SJCRH30 (cell line): Measurements from ENCODE around the gene GPC6. TPM values are rescaled to one million over a fixed set of nuclear protein-coding genes. Genes with fewer than 3 reads are reported as not detected.
A peak's percentile ranks its signal among the peaks of the same experiment; 100 is the strongest.

Source experiments
- DNase-seq, 2 experiments: peaks; one replicate each; pipeline ENCODE4 v3.0.0-alpha.2; 2015 to 2020
- H3K27ac ChIP-seq: fragments of 250-450 bp; sonication (Bioruptor Pico); 2 replicates; pipeline ENCODE4 v1.5.1; 2020; ENCODE audit warnings: mild to moderate bottlenecking, moderate library complexity
- H3K27me3 ChIP-seq: fragments of 250-450 bp; sonication (Bioruptor Pico); 2 replicates; pipeline ENCODE4 v1.5.1; 2020; ENCODE audit warnings: mild to moderate bottlenecking, moderate library complexity
- H3K36me3 ChIP-seq: fragments of 250-450 bp; sonication (Bioruptor Pico); 2 replicates; pipeline ENCODE4 v1.5.1; 2020; ENCODE audit warnings: mild to moderate bottlenecking, moderate library complexity
- H3K4me1 ChIP-seq: fragments of 250-450 bp; sonication (Bioruptor Pico); 2 replicates; pipeline ENCODE4 v1.5.1; 2020; ENCODE audit warnings: mild to moderate bottlenecking, moderate library complexity
- H3K4me3 ChIP-seq: fragments of 250-450 bp; sonication (Bioruptor Pico); 2 replicates; pipeline ENCODE4 v1.5.1; 2020; ENCODE audit warnings: mild to moderate bottlenecking, moderate library complexity
- H3K9me3 ChIP-seq: fragments of 250-450 bp; sonication (Bioruptor Pico); replicated peaks from 2 replicates; pipeline ENCODE4 v1.5.1; 2020; ENCODE audit warnings: mild to moderate bottlenecking, moderate library complexity
- total RNA-seq: library from RNA; depleted of rRNA; stranded (reverse); fragments of >200 nt; shearing (Covaris generic); gene quantifications from 2 replicates; pipeline ENCODE4 v1.2.3, GENCODE V29; 2014

GPC6 gene
- total RNA-seq, 1 experiment from 2014 or later, result 21.1 TPM

GRCh38 chr13:93730780-93731179 is 504.2 kb downstream of the GPC6 start:
- Histone ChIP-seq H3K27me3 (no peaks in the 10 kb centered on the region), H3K27ac (no peak overlapping the region), H3K4me1 (0 out of 2 replicates have a peak, but pooled peaks cover 3% of the 10 kb centered on the region), H3K9me3 (no peaks in the 10 kb centered on the region), H3K4me3 (no peak overlapping the region), H3K36me3 (no peaks in the 10 kb centered on the region)
- no peak for DNase-seq

- Histone ChIP-seq H3K4me3 (no peak overlapping the region), H3K9me3 (no peaks in the 10 kb centered on the region), H3K4me1 (no peaks in the 10 kb centered on the region), H3K27ac (no peak overlapping the region), H3K27me3 (no peaks in the 10 kb centered on the region), H3K36me3 (no peaks in the 10 kb centered on the region)
- DNase-seq, result no peak
These were observed 505.6 kb downstream of the GPC6 start for GRCh38 chr13:93732186-93732585.

- DNase-seq, result no peak
- H3K36me3 ChIP-seq, result no peaks in the 10 kb centered on the region
- no peaks in the 10 kb centered on the region for H3K9me3 ChIP-seq
- H3K27ac ChIP-seq, result no peak overlapping the region
- H3K4me3 ChIP-seq, result no peak overlapping the region
- H3K4me1 ChIP-seq, result peaks cover 11% of the 10 kb centered on the region
- no peaks in the 10 kb centered on the region for H3K27me3 ChIP-seq
These were observed 509.5 kb downstream of the GPC6 start for GRCh38 chr13:93736081-93736480.

- peaks cover 11% of the 10 kb centered on the region for H3K4me1 ChIP-seq
- H3K27ac ChIP-seq, result no peak overlapping the region
- H3K36me3 ChIP-seq, result no peaks in the 10 kb centered on the region
- H3K9me3 ChIP-seq, result no peaks in the 10 kb centered on the region; the same call in 1 of the 2 replicates
- no peak overlapping the region for H3K4me3 ChIP-seq
- no peaks in the 10 kb centered on the region for H3K27me3 ChIP-seq
- DNase-seq, result no peak
These were observed 510.3 kb downstream of the GPC6 start for GRCh38 chr13:93736909-93737308.

- Histone ChIP-seq H3K36me3 (no peaks in the 10 kb centered on the region), H3K27ac (no peak overlapping the region; the same call in 1 of the 2 replicates), H3K9me3 (no peaks in the 10 kb centered on the region; the same call in 1 of the 2 replicates), H3K4me3 (no peak overlapping the region), H3K27me3 (no peaks in the 10 kb centered on the region), H3K4me1 (peaks cover 11% of the 10 kb centered on the region)
- no peak for DNase-seq
These were observed 513.7 kb downstream of the GPC6 start for GRCh38 chr13:93740334-93740733.

- H3K4me1 ChIP-seq, result peaks cover 11% of the 10 kb centered on the region
- no peaks in the 10 kb centered on the region; the same call in 1 of the 2 replicates for H3K9me3 ChIP-seq
- H3K27ac ChIP-seq, result no peak overlapping the region
- H3K4me3 ChIP-seq, result no peak overlapping the region
- no peaks in the 10 kb centered on the region for H3K36me3 ChIP-seq
- no peaks in the 10 kb centered on the region for H3K27me3 ChIP-seq
- DNase-seq, result peak in 1 of 2 experiments; percentile 12
These were observed 517.4 kb downstream of the GPC6 start for GRCh38 chr13:93744033-93744432.

GRCh38 chr13:93744886-93745285 is 518.3 kb downstream of the GPC6 start:
- H3K4me1 ChIP-seq, result peaks cover 9% of the 10 kb centered on the region
- H3K4me3 ChIP-seq, result no peak overlapping the region
- H3K27me3 ChIP-seq, result no peaks in the 10 kb centered on the region
- H3K27ac ChIP-seq, result no peak overlapping the region
- H3K36me3 ChIP-seq, result no peaks in the 10 kb centered on the region
- no peak for DNase-seq
- no peaks in the 10 kb centered on the region; the same call in 1 of the 2 replicates for H3K9me3 ChIP-seq

GRCh38 chr13:93745884-93746283 is 519.3 kb downstream of the GPC6 start:
- Histone ChIP-seq H3K4me3 (no peak overlapping the region), H3K4me1 (no peaks in the 10 kb centered on the region), H3K9me3 (no peaks in the 10 kb centered on the region; the same call in 1 of the 2 replicates), H3K27ac (no peak overlapping the region), H3K36me3 (no peaks in the 10 kb centered on the region), H3K27me3 (no peaks in the 10 kb centered on the region)
- no peak for DNase-seq

- Histone ChIP-seq H3K4me1 (no peaks in the 10 kb centered on the region), H3K27me3 (no peaks in the 10 kb centered on the region), H3K4me3 (no peak overlapping the region), H3K36me3 (no peaks in the 10 kb centered on the region), H3K9me3 (no peaks in the 10 kb centered on the region; the same call in 1 of the 2 replicates), H3K27ac (no peak overlapping the region)
- no peak for DNase-seq
These were observed 520.0 kb downstream of the GPC6 start for GRCh38 chr13:93746589-93746988.

- H3K9me3 ChIP-seq, result no peaks in the 10 kb centered on the region
- H3K4me3 ChIP-seq, result no peak overlapping the region
- H3K27ac ChIP-seq, result no peak overlapping the region
- H3K4me1 ChIP-seq, result no peaks in the 10 kb centered on the region
- H3K36me3 ChIP-seq, result no peaks in the 10 kb centered on the region
- DNase-seq, result no peak
- no peaks in the 10 kb centered on the region for H3K27me3 ChIP-seq
These were observed 524.1 kb downstream of the GPC6 start for GRCh38 chr13:93750676-93751075.

- Histone ChIP-seq H3K4me1 (no peaks in the 10 kb centered on the region), H3K4me3 (no peak overlapping the region), H3K36me3 (no peaks in the 10 kb centered on the region), H3K27ac (no peak overlapping the region), H3K27me3 (no peaks in the 10 kb centered on the region), H3K9me3 (no peaks in the 10 kb centered on the region)
- no peak for DNase-seq
These were observed 524.5 kb downstream of the GPC6 start for GRCh38 chr13:93751117-93751516.

- Histone ChIP-seq H3K27ac (no peak overlapping the region), H3K9me3 (no peaks in the 10 kb centered on the region), H3K27me3 (no peaks in the 10 kb centered on the region), H3K4me1 (no peaks in the 10 kb centered on the region), H3K4me3 (no peak overlapping the region), H3K36me3 (no peaks in the 10 kb centered on the region)
- no peak for DNase-seq
These were observed 525.9 kb downstream of the GPC6 start for GRCh38 chr13:93752541-93752940.

- no peaks in the 10 kb centered on the region; the same call in 1 of the 2 replicates for H3K4me1 ChIP-seq
- DNase-seq, result no peak
- H3K36me3 ChIP-seq, result no peaks in the 10 kb centered on the region
- H3K27ac ChIP-seq, result no peak overlapping the region
- H3K9me3 ChIP-seq, result no peaks in the 10 kb centered on the region
- H3K4me3 ChIP-seq, result no peak overlapping the region
- H3K27me3 ChIP-seq, result no peaks in the 10 kb centered on the region
These were observed 527.0 kb downstream of the GPC6 start for GRCh38 chr13:93753639-93754038.

- no peak for DNase-seq
- Histone ChIP-seq H3K27ac (no peak overlapping the region), H3K4me3 (no peak overlapping the region)
These were observed 528.7 kb downstream of the GPC6 start for GRCh38 chr13:93755341-93755740.

GRCh38 chr13:93758575-93758974 is 532.0 kb downstream of the GPC6 start:
- no peak overlapping the region for H3K27ac ChIP-seq
- no peaks in the 10 kb centered on the region; the same call in 1 of the 2 replicates for H3K4me1 ChIP-seq
- H3K4me3 ChIP-seq, result no peak overlapping the region
- no peaks in the 10 kb centered on the region for H3K27me3 ChIP-seq
- no peaks in the 10 kb centered on the region for H3K9me3 ChIP-seq
- DNase-seq, result no peak
- H3K36me3 ChIP-seq, result no peaks in the 10 kb centered on the region

More at GRCh38 chr13:93755341-93755740, 528.7 kb downstream of the GPC6 start:
- Histone ChIP-seq H3K36me3 (no peaks in the 10 kb centered on the region), H3K27me3 (no peaks in the 10 kb centered on the region), H3K4me1 (no peaks in the 10 kb centered on the region; the same call in 1 of the 2 replicates), H3K9me3 (no peaks in the 10 kb centered on the region)

- Histone ChIP-seq H3K36me3 (no peaks in the 10 kb centered on the region), H3K4me1 (peaks cover 7% of the 10 kb centered on the region), H3K27me3 (no peaks in the 10 kb centered on the region), H3K4me3 (no peak overlapping the region), H3K27ac (no peak overlapping the region), H3K9me3 (no peaks in the 10 kb centered on the region)
- no peak for DNase-seq
These were observed 536.3 kb downstream of the GPC6 start for GRCh38 chr13:93762708-93763426.
